Measurements from ENCODE around the gene IFT88.

The IFT88 gene

GRCh38 chr13:20633802-20634201, 66.8 kb downstream of the IFT88 start:
- no peak overlapping the region for H3K27ac ChIP-seq (ENCODE audit: extremely low read depth, low read depth, low read length)
- H3K36me3 ChIP-seq (ENCODE audit: control insufficient read depth in 2 of 2, insufficient read depth in 1 of 2, low read length in 2 of 2) = peaks cover 0 to 10% of the 10 kb centered on the region in 2 experiments; a peak in 2 of 3 replicates
- no peak overlapping the region for H3K4me3 ChIP-seq (ENCODE audit: low read depth, low read length)
- TF ChIP-seq ELK4 (IDR thresholded peaks at IDR 0.05; ENCODE audit: borderline replicate concordance, low read depth, low read length) (no peak), ZNF366 (tag by site-specific recombination; conservative IDR thresholded peaks at IDR 0.05) (no peak), ZNF473 (tag by site-specific recombination; IDR thresholded peaks at IDR 0.05) (no peak), ZNF521 (tag by site-specific recombination; IDR thresholded peaks at IDR 0.05) (no peak), HOXD13 (CRISPR knock-in tag; IDR thresholded peaks at IDR 0.05; ENCODE audit: borderline replicate concordance) (no peak), PRDM1 (tag by site-specific recombination; IDR thresholded peaks at IDR 0.05) (no peak), ZNF324 (tag by site-specific recombination; IDR thresholded peaks at IDR 0.05) (no peak), ZNF266 (tag by site-specific recombination; IDR thresholded peaks at IDR 0.05; ENCODE audit: low read depth) (no peak), ZNF16 (tag by site-specific recombination; IDR thresholded peaks at IDR 0.05; ENCODE audit: low read depth) (no peak), ZNF394 (tag by site-specific recombination; IDR thresholded peaks at IDR 0.05; ENCODE audit: borderline replicate concordance) (no peak), SP7 (tag by site-specific recombination; IDR thresholded peaks at IDR 0.05) (no peak), ZNF18 (tag by site-specific recombination; IDR thresholded peaks at IDR 0.05) (no peak), ZNF214 (tag by site-specific recombination; IDR thresholded peaks at IDR 0.05; ENCODE audit: borderline replicate concordance) (no peak)
- TF ChIP-seq, protein P1, sequence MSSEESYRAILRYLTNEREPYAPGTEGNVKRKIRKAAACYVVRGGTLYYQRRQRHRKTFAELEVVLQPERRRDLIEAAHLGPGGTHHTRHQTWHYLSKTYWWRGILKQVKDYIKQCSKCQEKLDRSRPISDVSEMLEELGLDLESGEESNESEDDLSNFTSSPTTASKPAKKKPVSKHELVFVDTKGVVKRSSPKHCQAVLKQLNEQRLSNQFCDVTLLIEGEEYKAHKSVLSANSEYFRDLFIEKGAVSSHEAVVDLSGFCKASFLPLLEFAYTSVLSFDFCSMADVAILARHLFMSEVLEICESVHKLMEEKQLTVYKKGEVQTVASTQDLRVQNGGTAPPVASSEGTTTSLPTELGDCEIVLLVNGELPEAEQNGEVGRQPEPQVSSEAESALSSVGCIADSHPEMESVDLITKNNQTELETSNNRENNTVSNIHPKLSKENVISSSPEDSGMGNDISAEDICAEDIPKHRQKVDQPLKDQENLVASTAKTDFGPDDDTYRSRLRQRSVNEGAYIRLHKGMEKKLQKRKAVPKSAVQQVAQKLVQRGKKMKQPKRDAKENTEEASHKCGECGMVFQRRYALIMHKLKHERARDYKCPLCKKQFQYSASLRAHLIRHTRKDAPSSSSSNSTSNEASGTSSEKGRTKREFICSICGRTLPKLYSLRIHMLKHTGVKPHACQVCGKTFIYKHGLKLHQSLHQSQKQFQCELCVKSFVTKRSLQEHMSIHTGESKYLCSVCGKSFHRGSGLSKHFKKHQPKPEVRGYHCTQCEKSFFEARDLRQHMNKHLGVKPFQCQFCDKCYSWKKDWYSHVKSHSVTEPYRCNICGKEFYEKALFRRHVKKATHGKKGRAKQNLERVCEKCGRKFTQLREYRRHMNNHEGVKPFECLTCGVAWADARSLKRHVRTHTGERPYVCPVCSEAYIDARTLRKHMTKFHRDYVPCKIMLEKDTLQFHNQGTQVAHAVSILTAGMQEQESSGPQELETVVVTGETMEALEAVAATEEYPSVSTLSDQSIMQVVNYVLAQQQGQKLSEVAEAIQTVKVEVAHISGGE (tag by site-specific recombination; conservative IDR thresholded peaks at IDR 0.05; ENCODE audit: low read depth) = no peak
- TF ChIP-seq, protein P2, sequence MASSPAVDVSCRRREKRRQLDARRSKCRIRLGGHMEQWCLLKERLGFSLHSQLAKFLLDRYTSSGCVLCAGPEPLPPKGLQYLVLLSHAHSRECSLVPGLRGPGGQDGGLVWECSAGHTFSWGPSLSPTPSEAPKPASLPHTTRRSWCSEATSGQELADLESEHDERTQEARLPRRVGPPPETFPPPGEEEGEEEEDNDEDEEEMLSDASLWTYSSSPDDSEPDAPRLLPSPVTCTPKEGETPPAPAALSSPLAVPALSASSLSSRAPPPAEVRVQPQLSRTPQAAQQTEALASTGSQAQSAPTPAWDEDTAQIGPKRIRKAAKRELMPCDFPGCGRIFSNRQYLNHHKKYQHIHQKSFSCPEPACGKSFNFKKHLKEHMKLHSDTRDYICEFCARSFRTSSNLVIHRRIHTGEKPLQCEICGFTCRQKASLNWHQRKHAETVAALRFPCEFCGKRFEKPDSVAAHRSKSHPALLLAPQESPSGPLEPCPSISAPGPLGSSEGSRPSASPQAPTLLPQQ (tag by site-specific recombination; IDR thresholded peaks at IDR 0.05) = no peak
- TF ChIP-seq, protein P3, sequence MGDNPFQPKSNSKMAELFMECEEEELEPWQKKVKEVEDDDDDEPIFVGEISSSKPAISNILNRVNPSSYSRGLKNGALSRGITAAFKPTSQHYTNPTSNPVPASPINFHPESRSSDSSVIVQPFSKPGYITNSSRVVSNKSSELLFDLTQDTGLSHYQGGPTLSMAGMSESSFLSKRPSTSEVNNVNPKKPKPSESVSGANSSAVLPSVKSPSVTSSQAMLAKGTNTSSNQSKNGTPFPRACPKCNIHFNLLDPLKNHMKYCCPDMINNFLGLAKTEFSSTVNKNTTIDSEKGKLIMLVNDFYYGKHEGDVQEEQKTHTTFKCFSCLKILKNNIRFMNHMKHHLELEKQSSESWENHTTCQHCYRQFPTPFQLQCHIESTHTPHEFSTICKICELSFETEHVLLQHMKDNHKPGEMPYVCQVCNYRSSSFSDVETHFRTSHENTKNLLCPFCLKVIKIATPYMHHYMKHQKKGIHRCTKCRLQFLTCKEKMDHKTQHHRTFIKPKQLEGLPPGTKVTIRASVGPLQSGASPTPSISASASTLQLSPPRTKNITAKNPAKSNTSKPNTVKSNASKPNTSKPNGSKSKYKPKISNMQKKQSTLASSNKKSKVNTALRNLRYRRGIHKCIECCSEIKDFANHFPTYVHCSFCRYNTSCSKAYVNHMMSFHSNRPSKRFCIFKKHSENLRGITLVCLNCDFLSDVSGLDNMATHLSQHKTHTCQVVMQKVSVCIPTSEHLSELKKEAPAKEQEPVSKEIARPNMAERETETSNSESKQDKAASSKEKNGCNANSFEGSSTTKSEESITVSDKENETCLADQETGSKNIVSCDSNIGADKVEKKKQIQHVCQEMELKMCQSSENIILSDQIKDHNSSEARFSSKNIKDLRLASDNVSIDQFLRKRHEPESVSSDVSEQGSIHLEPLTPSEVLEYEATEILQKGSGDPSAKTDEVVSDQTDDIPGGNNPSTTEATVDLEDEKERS (tag by site-specific recombination; IDR thresholded peaks at IDR 0.05) = no peak
- CTCF ChIA-PET = no interaction called here
- H3K4me1 ChIP-seq (ENCODE audit: control insufficient read depth, insufficient read depth, low read length) = no peaks in the 10 kb centered on the region
- no peaks in the 10 kb centered on the region for H3K9me3 ChIP-seq (ENCODE audit: control insufficient read depth, insufficient read depth, low read depth, low read length)
- POLR2A ChIA-PET = no interaction called here
